HEK293 (cell line): ENCODE results near the gene GDF2.

Experiments
- CTCF ChIA-PET: fragments of 350-600 bp; formaldehyde crosslinking; extraction: SDS; loops from one replicate; lab custom pipeline; 2021; ENCODE audit warnings: antibody characterized with exemption; lab: Yijun Ruan, JAX
- POLR2A ChIA-PET: fragments of 300-600 bp; formaldehyde crosslinking; extraction: SDS; loops from one replicate; lab custom pipeline; 2020; ENCODE audit warnings: antibody characterized with exemption, inconsistent platforms; lab: Yijun Ruan, JAX
- H3K27ac ChIP-seq: fragments of 200-500 bp; sonication (Bioruptor generic); 2 replicates; pipeline ENCODE4 v1.5.1; 2014; ENCODE audit warnings: low read depth, low read length, control low read depth, inconsistent platforms; ENCODE audit errors: extremely low read depth
- H3K36me3 ChIP-seq, 2 experiments: fragments of 200-500 bp in 1 of 2; sonication (Bioruptor generic) in 1 of 2; 1 replicate in 1 of 2; 2 replicates in 1 of 2; pipeline ENCODE4 v1.5.1; 2014 to 2017; ENCODE audit warnings: inconsistent platforms in 2 of 2, low read length in 2 of 2; ENCODE audit not compliant: control insufficient read depth in 2 of 2, insufficient read depth in 1 of 2
- H3K4me1 ChIP-seq: fragments of 200-500 bp; sonication (Bioruptor generic); 2 replicates; pipeline ENCODE4 v1.5.1; 2014; ENCODE audit warnings: mild to moderate bottlenecking, low read length, inconsistent platforms; ENCODE audit not compliant: control insufficient read depth, insufficient read depth
- H3K4me3 ChIP-seq: 2 replicates; pipeline ENCODE4 v1.5.1; 2011; ENCODE audit warnings: low read depth, mild to moderate bottlenecking, control low read depth, low read length, moderate library complexity
- H3K9me3 ChIP-seq: fragments of 200-500 bp; sonication (Bioruptor generic); 2 replicates; pipeline ENCODE4 v1.5.1; 2014; ENCODE audit warnings: low read depth, low read length, inconsistent platforms; ENCODE audit not compliant: control insufficient read depth, insufficient read depth
- KLF7 ChIP-seq: fragments of 450-650 bp; formaldehyde crosslinking; IDR thresholded peaks from 2 replicates; pipeline ENCODE4 v1.5.1; 2016; ENCODE audit warnings: missing biosample characterization, missing genetic modification characterization, borderline replicate concordance
- PATZ1 ChIP-seq: fragments of 450-650 bp; formaldehyde crosslinking; IDR thresholded peaks from 2 replicates; pipeline ENCODE4 v1.5.1; 2016; ENCODE audit warnings: missing biosample characterization, missing genetic modification characterization
- PRDM10 ChIP-seq: fragments of 450-650 bp; formaldehyde crosslinking; IDR thresholded peaks from 2 replicates; pipeline ENCODE4 v1.5.1; 2016; ENCODE audit warnings: missing biosample characterization, missing genetic modification characterization
- REPIN1 ChIP-seq: fragments of 450-650 bp; formaldehyde crosslinking; IDR thresholded peaks from 2 replicates; pipeline ENCODE4 v1.5.1; 2017; ENCODE audit warnings: missing biosample characterization, missing genetic modification characterization, low read depth
- SALL2 ChIP-seq: fragments of 450-650 bp; formaldehyde crosslinking; IDR thresholded peaks from 2 replicates; pipeline ENCODE4 v1.5.0; 2017; ENCODE audit warnings: missing biosample characterization, mild to moderate bottlenecking, missing genetic modification characterization, borderline replicate concordance
- TRIM28 ChIP-seq: IDR thresholded peaks from 2 replicates; pipeline ENCODE4 v1.6.1; 2011; ENCODE audit warnings: low read length, control low read depth, borderline replicate concordance
- ZNF121 ChIP-seq: fragments of 450-650 bp; formaldehyde crosslinking; IDR thresholded peaks from 2 replicates; pipeline ENCODE4 v1.5.1; 2016; ENCODE audit warnings: missing biosample characterization, missing genetic modification characterization
- ZNF133 ChIP-seq: fragments of 450-650 bp; formaldehyde crosslinking; IDR thresholded peaks from 2 replicates; pipeline ENCODE4 v1.5.1; 2016; ENCODE audit warnings: missing biosample characterization, missing genetic modification characterization
- ZNF16 ChIP-seq: fragments of 450-650 bp; formaldehyde crosslinking; IDR thresholded peaks from 2 replicates; pipeline ENCODE4 v1.5.1; 2016; ENCODE audit warnings: low read depth, missing biosample characterization, missing genetic modification characterization
- ZNF184 ChIP-seq: fragments of 450-650 bp; IDR thresholded peaks from 2 replicates; pipeline ENCODE4 v1.5.1; 2018; ENCODE audit warnings: missing biosample characterization, mild to moderate bottlenecking, missing genetic modification characterization
- ZNF214 ChIP-seq: fragments of 450-650 bp; formaldehyde crosslinking; IDR thresholded peaks from 2 replicates; pipeline ENCODE4 v1.5.1; 2017; ENCODE audit warnings: missing biosample characterization, mild to moderate bottlenecking, missing genetic modification characterization, borderline replicate concordance
- ZNF221 ChIP-seq: fragments of 450-650 bp; formaldehyde crosslinking; IDR thresholded peaks from 2 replicates; pipeline ENCODE4 v1.5.1; 2017; ENCODE audit warnings: missing biosample characterization, missing genetic modification characterization, borderline replicate concordance
- ZNF292 ChIP-seq: fragments of 450-650 bp; formaldehyde crosslinking; IDR thresholded peaks from 2 replicates; pipeline ENCODE4 v1.5.1; 2016; ENCODE audit warnings: low read depth, missing biosample characterization, missing genetic modification characterization, borderline replicate concordance
- ZNF302 ChIP-seq: fragments of 450-650 bp; formaldehyde crosslinking; IDR thresholded peaks from 2 replicates; pipeline ENCODE4 v1.5.1; 2016; ENCODE audit warnings: missing biosample characterization, missing genetic modification characterization, low read depth
- ZNF350 ChIP-seq: fragments of 450-650 bp; formaldehyde crosslinking; IDR thresholded peaks from 2 replicates; pipeline ENCODE4 v1.5.0; 2017; ENCODE audit warnings: missing biosample characterization, mild to moderate bottlenecking, missing genetic modification characterization
- ZNF433 ChIP-seq: fragments of 450-650 bp; formaldehyde crosslinking; IDR thresholded peaks from 2 replicates; pipeline ENCODE4 v1.5.1; 2016; ENCODE audit warnings: missing biosample characterization, missing genetic modification characterization, low read depth
- ZNF555 ChIP-seq: fragments of 450-650 bp; formaldehyde crosslinking; conservative IDR thresholded peaks from 2 replicates; pipeline ENCODE4 v1.5.1; 2017; ENCODE audit warnings: missing biosample characterization, mild to moderate bottlenecking, missing genetic modification characterization, inconsistent platforms
- ZNF558 ChIP-seq: fragments of 450-650 bp; formaldehyde crosslinking; IDR thresholded peaks from 2 replicates; pipeline ENCODE4 v1.5.1; 2016; ENCODE audit warnings: missing biosample characterization, missing genetic modification characterization
- ZNF561 ChIP-seq: fragments of 450-650 bp; IDR thresholded peaks from 2 replicates; pipeline ENCODE4 v1.5.1; 2018; ENCODE audit warnings: missing biosample characterization, missing genetic modification characterization, borderline replicate concordance
- ZNF571 ChIP-seq: fragments of 450-650 bp; formaldehyde crosslinking; IDR thresholded peaks from 2 replicates; pipeline ENCODE4 v1.5.0; 2017; ENCODE audit warnings: missing biosample characterization, missing genetic modification characterization
- ZNF585B ChIP-seq: fragments of 450-650 bp; formaldehyde crosslinking; IDR thresholded peaks from 2 replicates; pipeline ENCODE4 v1.5.1; 2016; ENCODE audit warnings: missing biosample characterization, missing genetic modification characterization
- ZNF768 ChIP-seq: fragments of 450-650 bp; formaldehyde crosslinking; IDR thresholded peaks from 2 replicates; pipeline ENCODE4 v1.5.1; 2018; ENCODE audit warnings: missing biosample characterization, mild to moderate bottlenecking, missing genetic modification characterization

Gene GDF2

GRCh38 chr10:47326927-47327330, 4.7 kb downstream of the GDF2 start:
- Histone ChIP-seq H3K27ac (no peak overlapping the region), H3K4me3 (no peak overlapping the region), H3K4me1 (no peaks in the 10 kb centered on the region), H3K36me3 (no peaks in the 10 kb centered on the region), H3K9me3 (no peaks in the 10 kb centered on the region)
- ChIA-PET POLR2A (no interaction called here), CTCF (no interaction called here)
- no peak for TF ChIP-seq ZNF221 (tag by site-specific recombination)
- TF ChIP-seq ZNF292 (tag by site-specific recombination): no peak
- no peak for TF ChIP-seq ZNF302 (tag by site-specific recombination)
- no peak for TF ChIP-seq ZNF558 (tag by site-specific recombination)
- no peak for TF ChIP-seq ZNF768 (tag by site-specific recombination)
- no peak for TF ChIP-seq ZNF571 (tag by site-specific recombination)
- no peak for TF ChIP-seq PATZ1 (tag by site-specific recombination)
- no peak for TF ChIP-seq ZNF133 (tag by site-specific recombination)
- TF ChIP-seq REPIN1 (tag by site-specific recombination): no peak
- no peak for TF ChIP-seq SALL2 (tag by site-specific recombination)
- TF ChIP-seq ZNF214 (tag by site-specific recombination): no peak
- TF ChIP-seq ZNF16 (tag by site-specific recombination): no peak
- no peak for TF ChIP-seq PRDM10 (tag by site-specific recombination)
- no peak for TF ChIP-seq KLF7 (tag by site-specific recombination)
- TF ChIP-seq ZNF121 (tag by site-specific recombination): no peak

GRCh38 chr10:47329855-47330254, 7.6 kb downstream of the GDF2 start:
- TF ChIP-seq ZNF561 (tag by site-specific recombination) (no peak), ZNF350 (tag by site-specific recombination) (no peak), TRIM28 (no peak), ZNF184 (tag by site-specific recombination) (no peak), ZNF433 (tag by site-specific recombination) (no peak), ZNF555 (tag by site-specific recombination) (no peak), ZNF585B (tag by site-specific recombination) (no peak)
- ChIA-PET CTCF (interaction anchor here (0.6 kb wide), 1 partner anchor 11 kb away, joined by 3 read pairs; no protein-coding TSS in a partner anchor), POLR2A (no interaction called here)
- Histone ChIP-seq H3K9me3 (no peaks in the 10 kb centered on the region), H3K4me3 (no peak overlapping the region), H3K4me1 (no peaks in the 10 kb centered on the region), H3K27ac (no peak overlapping the region), H3K36me3 (no peaks in the 10 kb centered on the region)
